Neural progenitor cell (in vitro differentiated cells): ENCODE results near the gene FAT3.

Experiments
- CTCF ChIP-seq: fragments of 200-600 bp; sonication (generic); IDR thresholded peaks from 2 replicates; pipeline ENCODE4 v1.5.1; 2017; ENCODE audit warnings: antibody characterized with exemption, mild to moderate bottlenecking
- EZH2phosphoT487 ChIP-seq: fragments of 200-600 bp; sonication (generic); IDR thresholded peaks from 2 replicates; pipeline ENCODE4 v1.6.1; 2017; ENCODE audit warnings: antibody characterized with exemption

- TF ChIP-seq CTCF (no peak), EZH2phosphoT487 (no peak)
Measured at GRCh38 chr11:92268546-92268945, 43.9 kb downstream of the FAT3 start.
